Esophagus muscularis mucosa (tissue), 4 donors: ENCODE results near the gene BPIFB4.

Experiments used
- EP300 ChIP-seq: sonication (generic); formaldehyde crosslinking; IDR thresholded peaks from one replicate; pipeline ENCODE4 v1.6.1; 2017; ENCODE audit warnings: antibody characterized with exemption
- POLR2A ChIP-seq: fragments of 450-650 bp; IDR thresholded peaks from one replicate; pipeline ENCODE4 v1.6.1; 2017; ENCODE audit warnings: antibody characterized with exemption, moderate library complexity, mild to moderate bottlenecking, low read depth
- POLR2AphosphoS5 ChIP-seq, 2 donors: sonication (generic); formaldehyde crosslinking; IDR thresholded peaks; one replicate each; pipeline ENCODE4 v1.6.1; 2017; ENCODE audit warnings: antibody characterized with exemption in 2 of 2
- TF ChIP-seq, protein P1 (sequence below), 3 experiments: fragments of 200-600 bp in 2 of 3; fragments of 450-650 bp in 1 of 3; sonication (generic) in 2 of 3; IDR thresholded peaks; one replicate each; pipeline ENCODE4 v1.5.1; 2017 to 2019; ENCODE audit warnings: antibody characterized with exemption in 3 of 3, mild to moderate bottlenecking in 2 of 3, moderate library complexity in 1 of 3

DNA sequence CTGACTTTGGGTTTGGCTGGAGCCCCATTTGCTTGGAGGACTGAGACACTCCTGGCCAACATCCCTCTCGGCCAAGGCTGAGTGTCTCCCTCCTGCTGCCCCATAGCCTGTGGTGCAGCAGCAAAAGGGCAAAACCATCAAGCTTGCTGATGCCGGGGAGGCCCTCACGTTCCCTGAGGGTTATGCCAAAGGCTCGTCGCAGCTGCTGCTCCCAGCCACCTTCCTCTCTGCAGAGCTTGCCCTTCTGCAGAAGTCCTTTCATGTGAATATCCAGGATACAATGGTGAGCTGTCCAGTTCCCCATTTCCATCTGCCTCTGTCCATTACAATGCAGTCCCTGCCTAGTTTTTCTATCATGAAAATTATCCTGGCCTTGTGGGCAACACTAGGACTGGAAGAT, 42.0 kb upstream of the BPIFB4 start:
- TF ChIP-seq, protein P1, sequence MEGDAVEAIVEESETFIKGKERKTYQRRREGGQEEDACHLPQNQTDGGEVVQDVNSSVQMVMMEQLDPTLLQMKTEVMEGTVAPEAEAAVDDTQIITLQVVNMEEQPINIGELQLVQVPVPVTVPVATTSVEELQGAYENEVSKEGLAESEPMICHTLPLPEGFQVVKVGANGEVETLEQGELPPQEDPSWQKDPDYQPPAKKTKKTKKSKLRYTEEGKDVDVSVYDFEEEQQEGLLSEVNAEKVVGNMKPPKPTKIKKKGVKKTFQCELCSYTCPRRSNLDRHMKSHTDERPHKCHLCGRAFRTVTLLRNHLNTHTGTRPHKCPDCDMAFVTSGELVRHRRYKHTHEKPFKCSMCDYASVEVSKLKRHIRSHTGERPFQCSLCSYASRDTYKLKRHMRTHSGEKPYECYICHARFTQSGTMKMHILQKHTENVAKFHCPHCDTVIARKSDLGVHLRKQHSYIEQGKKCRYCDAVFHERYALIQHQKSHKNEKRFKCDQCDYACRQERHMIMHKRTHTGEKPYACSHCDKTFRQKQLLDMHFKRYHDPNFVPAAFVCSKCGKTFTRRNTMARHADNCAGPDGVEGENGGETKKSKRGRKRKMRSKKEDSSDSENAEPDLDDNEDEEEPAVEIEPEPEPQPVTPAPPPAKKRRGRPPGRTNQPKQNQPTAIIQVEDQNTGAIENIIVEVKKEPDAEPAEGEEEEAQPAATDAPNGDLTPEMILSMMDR (IDR thresholded peaks at IDR 0.05) = no peak
- TF ChIP-seq POLR2A (no peak), POLR2AphosphoS5 (IDR thresholded peaks at IDR 0.05) (no peak), EP300 (no peak)
